KOPT-K1 (cell line): ENCODE data around the gene PIGP.
"Not testable (repeated sequence)": the region's sequence is repeated elsewhere in the genome, so short reads cannot be mapped to it uniquely, and the experiment has no call there.

Experiments
- H3K27ac ChIP-seq: fragments of 200-600 bp; sonication (generic); 2 replicates; pipeline ENCODE4 v1.5.1; 2016; ENCODE audit warnings: antibody characterized with exemption, mild to moderate bottlenecking, low read depth, low read length; ENCODE audit not compliant: poor library complexity, severe bottlenecking
- H3K36me3 ChIP-seq: fragments of 200-600 bp; sonication (generic); 2 replicates; pipeline ENCODE4 v1.5.1; 2017; ENCODE audit warnings: antibody characterized with exemption, mild to moderate bottlenecking, low read length, moderate library complexity; ENCODE audit not compliant: insufficient read depth
- H3K9me3 ChIP-seq: fragments of 200-600 bp; sonication (generic); 2 replicates; pipeline ENCODE4 v1.5.1; 2017; ENCODE audit warnings: antibody characterized with exemption, low read length, mild to moderate bottlenecking; ENCODE audit not compliant: insufficient read depth, poor library complexity, severe bottlenecking

PIGP gene

DNA sequence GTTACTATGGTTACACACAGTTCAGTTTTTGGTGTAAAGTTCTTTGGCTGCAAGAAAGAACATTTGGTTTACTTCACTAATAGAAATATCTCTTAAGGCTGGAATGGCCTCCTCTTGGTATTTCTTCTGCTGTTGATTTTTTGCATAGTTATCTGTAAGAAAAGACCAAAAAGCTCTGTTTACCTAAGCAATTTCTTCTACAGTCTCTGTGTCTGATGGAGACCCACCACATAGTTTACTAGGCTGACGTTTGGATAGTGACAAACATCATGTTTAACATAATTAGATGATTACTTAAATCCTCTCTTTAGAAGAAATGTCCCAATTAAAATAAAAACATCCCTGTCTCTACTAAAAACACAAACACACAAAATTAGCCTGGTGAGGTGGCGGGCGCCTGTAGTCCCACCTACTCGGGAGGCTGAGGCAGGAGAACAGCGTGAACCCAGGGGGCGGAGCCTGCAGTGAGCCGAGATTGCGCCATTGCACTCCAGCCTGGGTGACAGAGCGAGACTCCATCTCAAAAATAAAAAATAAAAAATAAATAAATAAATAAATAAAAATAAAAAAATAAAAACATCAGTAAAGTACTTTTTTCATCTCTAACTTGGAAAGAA is 7.2 kb downstream of the PIGP start:
- H3K36me3 ChIP-seq = peaks cover 44% of the 10 kb centered on the region
- H3K9me3 ChIP-seq = no peaks in the 10 kb centered on the region
- no peak overlapping the region for H3K27ac ChIP-seq

DNA sequence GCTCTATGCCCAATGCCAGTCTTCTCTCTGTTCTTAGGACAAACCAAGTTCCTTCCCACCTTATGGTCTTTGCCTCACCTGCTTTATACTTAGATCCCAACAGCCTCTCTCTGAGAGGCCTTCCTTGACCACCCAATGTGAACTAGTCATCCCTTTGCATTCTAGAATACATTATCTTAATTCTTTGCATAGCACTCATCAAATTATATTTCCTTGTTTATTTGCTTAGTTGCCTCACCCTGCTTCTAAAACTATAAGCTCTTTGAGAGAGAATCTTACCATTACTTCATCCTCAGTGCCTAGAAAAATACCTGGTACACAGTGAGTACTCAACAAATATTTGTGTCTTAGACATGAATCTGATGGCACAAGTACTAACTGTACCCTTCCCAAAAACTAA is 8.0 kb downstream of the PIGP start:
- Histone ChIP-seq H3K36me3 (peaks cover 36% of the 10 kb centered on the region), H3K27ac (no peak overlapping the region), H3K9me3 (no peaks in the 10 kb centered on the region)

GRCh38 chr21:37063433-37063832 is 9.4 kb downstream of the PIGP start:
- no peak overlapping the region for H3K27ac ChIP-seq
- peaks cover 29% of the 10 kb centered on the region for H3K36me3 ChIP-seq
- H3K9me3 ChIP-seq = no peaks in the 10 kb centered on the region

- Histone ChIP-seq H3K9me3 (no peaks in the 10 kb centered on the region), H3K36me3 (peaks cover 21% of the 10 kb centered on the region), H3K27ac (no peak overlapping the region)
These were observed 10.3 kb downstream of the PIGP start for GRCh38 chr21:37062593-37062935.

DNA sequence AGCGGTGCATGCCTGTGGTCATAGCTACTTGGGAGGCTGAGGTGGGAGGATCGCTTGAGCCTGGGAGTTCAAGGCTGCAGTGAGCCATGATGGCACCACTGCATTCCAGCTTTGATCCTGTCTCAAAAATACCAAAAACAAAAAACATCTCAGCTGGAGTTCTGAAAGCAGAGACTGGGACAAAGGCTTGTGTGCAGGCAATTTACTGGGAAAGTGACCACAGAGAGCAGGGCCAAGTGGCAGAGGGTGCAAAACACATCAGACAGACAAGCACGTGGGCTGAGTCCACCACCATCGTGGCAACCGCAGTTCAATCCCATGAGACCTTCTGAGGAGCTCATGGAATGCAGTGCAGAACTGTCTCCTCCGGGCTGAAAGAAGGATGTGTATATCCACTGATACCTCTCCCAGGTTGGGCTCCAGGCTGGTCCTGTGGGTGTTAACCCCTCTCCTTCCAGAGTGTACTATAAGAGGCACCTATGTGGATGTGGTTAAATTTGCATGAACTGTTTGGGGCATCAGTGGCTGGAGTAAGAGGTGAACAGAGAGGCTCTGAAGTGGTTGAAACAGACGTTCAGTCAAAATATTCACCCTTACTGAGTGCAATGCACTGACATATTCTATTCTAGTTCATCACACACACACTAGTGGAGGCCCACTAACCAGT is 10.8 kb downstream of the PIGP start:
- Histone ChIP-seq H3K27ac (no peak overlapping the region), H3K9me3 (peaks cover 2% of the 10 kb centered on the region), H3K36me3 (peaks cover 20% of the 10 kb centered on the region)

- Histone ChIP-seq H3K36me3 (peaks cover 10% of the 10 kb centered on the region; the same call in 1 of the 2 replicates), H3K9me3 (peaks cover 9% of the 10 kb centered on the region), H3K27ac (no peak overlapping the region)
These were observed 12.6 kb downstream of the PIGP start for GRCh38 chr21:37060296-37060695.

GRCh38 chr21:37059181-37059580 is 13.7 kb downstream of the PIGP start:
- Histone ChIP-seq H3K9me3 (peaks cover 9% of the 10 kb centered on the region), H3K27ac (no peak overlapping the region)

GRCh38 chr21:37058261-37058660 is 14.6 kb downstream of the PIGP start:
- Histone ChIP-seq H3K27ac (no peak overlapping the region), H3K9me3 (peaks cover 9% of the 10 kb centered on the region), H3K36me3 (no peaks in the 10 kb centered on the region)

More at GRCh38 chr21:37059181-37059580, 13.7 kb downstream of the PIGP start:
- no peaks in the 10 kb centered on the region for H3K36me3 ChIP-seq

GRCh38 chr21:37057614-37058013 is 15.3 kb downstream of the PIGP start:
- Histone ChIP-seq H3K36me3 (no peaks in the 10 kb centered on the region), H3K27ac (no peak overlapping the region), H3K9me3 (peaks cover 9% of the 10 kb centered on the region)

- Histone ChIP-seq H3K36me3 (no peaks in the 10 kb centered on the region), H3K9me3 (peaks cover 9% of the 10 kb centered on the region), H3K27ac (no peak overlapping the region)
These were observed 17.5 kb downstream of the PIGP start for GRCh38 chr21:37055271-37055855.

- H3K36me3 ChIP-seq, H3K27ac ChIP-seq, H3K9me3 ChIP-seq: not testable (repeated sequence)
These were observed 23.1 kb downstream of the PIGP start for GRCh38 chr21:37049741-37050140.

GRCh38 chr21:37047079-37047478 is 25.8 kb downstream of the PIGP start:
- Histone ChIP-seq H3K9me3 (no peaks in the 10 kb centered on the region), H3K27ac (no peak overlapping the region), H3K36me3 (no peaks in the 10 kb centered on the region)

- Histone ChIP-seq H3K27ac (peak overlapping the region; percentile 43), H3K36me3 (no peaks in the 10 kb centered on the region), H3K9me3 (no peaks in the 10 kb centered on the region)
These were observed 27.3 kb downstream of the PIGP start for GRCh38 chr21:37045556-37045955.

DNA sequence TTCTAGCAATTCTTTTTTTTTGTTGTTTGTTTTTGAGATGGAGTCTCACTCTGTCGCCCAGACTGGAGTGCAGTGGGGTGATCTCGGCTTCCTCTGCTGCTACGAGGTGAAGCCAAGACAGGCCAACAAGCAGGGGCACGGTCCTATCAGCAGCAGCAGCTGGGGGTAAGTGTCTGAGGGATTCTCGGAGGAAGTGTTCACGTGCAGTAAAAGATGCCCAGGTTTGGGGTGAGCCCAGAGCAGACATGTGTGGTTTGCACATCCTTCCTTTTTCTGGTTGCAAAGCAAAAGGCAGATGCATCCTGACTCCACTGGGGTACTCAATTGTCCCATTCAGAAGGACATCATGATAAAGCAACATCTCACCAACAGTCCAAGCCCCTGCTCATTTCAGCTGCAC is 27.7 kb downstream of the PIGP start:
- Histone ChIP-seq H3K27ac (peak overlapping the region; percentile 43), H3K9me3 (no peaks in the 10 kb centered on the region), H3K36me3 (no peaks in the 10 kb centered on the region)

DNA sequence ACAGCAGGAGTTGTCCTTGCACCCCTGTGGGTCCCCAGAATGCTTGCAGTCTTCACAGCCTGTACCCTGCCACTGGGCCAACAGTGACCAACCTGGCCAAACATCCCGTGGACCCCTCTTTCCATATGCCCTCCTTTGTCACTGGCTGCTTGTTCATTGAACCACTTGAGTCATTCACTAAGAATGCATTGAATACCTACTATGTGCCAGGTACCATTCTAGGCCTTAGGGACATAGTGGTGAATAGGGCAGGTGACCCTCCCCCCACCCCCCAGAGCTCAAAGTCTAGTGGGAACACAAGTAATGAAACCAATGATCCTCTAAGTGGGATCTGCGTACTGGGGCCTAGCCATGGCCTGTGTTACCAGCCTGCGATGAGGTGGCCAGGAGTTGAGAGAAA is 28.2 kb downstream of the PIGP start:
- Histone ChIP-seq H3K36me3 (no peaks in the 10 kb centered on the region), H3K9me3 (no peaks in the 10 kb centered on the region), H3K27ac (peak overlapping the region; percentile 43)

DNA sequence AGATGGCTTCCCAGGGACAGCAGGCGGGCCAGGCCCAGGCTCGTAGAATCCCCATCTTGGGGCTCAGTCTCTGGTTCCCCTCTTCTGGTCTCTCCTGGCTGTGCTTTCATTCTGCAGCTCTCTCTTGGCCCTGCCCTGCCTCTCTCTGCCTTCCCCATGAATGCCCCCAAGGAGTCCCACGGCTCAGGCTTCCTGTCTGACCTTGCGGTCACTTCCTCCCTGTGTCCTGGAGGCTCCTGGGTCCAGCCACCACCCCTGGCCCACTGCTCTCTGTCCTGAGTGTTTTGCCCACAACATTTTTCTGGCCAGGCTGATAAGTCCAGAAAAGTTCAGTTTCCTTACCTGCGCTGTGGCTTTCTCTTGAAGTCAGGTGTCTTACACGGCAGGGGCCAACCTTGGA is 29.1 kb downstream of the PIGP start:
- no peak overlapping the region for H3K27ac ChIP-seq
- no peaks in the 10 kb centered on the region for H3K36me3 ChIP-seq

More for the DNA sequence above, 29.1 kb downstream of the PIGP start:
- H3K9me3 ChIP-seq = no peaks in the 10 kb centered on the region
